Liver (tissue), 9 donors: ENCODE results near the gene ADM2. TPM values are rescaled to one million over a fixed set of nuclear protein-coding genes. Genes with fewer than 3 reads are reported as not detected.

Experiments used
- DNase-seq: peaks from one replicate; pipeline ENCODE4 v3.0.0-alpha.2; 2017; ENCODE audit warnings: low spot score
- H3K27ac ChIP-seq, 2 donors: one replicate each; pipeline ENCODE4 v1.7.0; 2013; ENCODE audit warnings: inconsistent platforms in 2 of 2, low read length in 2 of 2, control low read depth in 1 of 2, low read depth in 1 of 2, mild to moderate bottlenecking in 1 of 2
- H3K27me3 ChIP-seq, 4 donors: one replicate each; pipeline versions ENCODE4 v1.6.1 to v1.7.0; 2013; ENCODE audit warnings: low read length in 3 of 4, inconsistent platforms in 1 of 4, mild to moderate bottlenecking in 1 of 4, moderate library complexity in 1 of 4; ENCODE audit not compliant: control insufficient read depth in 4 of 4, insufficient read depth in 4 of 4
- H3K36me3 ChIP-seq, 4 donors: one replicate each; pipeline versions ENCODE4 v1.6.1 to v1.7.0; 2013; ENCODE audit warnings: low read length in 3 of 4, mild to moderate bottlenecking in 3 of 4, low read depth in 1 of 4, moderate library complexity in 1 of 4; ENCODE audit not compliant: control insufficient read depth in 4 of 4, insufficient read depth in 3 of 4
- H3K4me1 ChIP-seq, 4 donors: one replicate each; pipeline versions ENCODE4 v1.6.1 to v1.7.0; 2013; ENCODE audit warnings: low read length in 3 of 4, mild to moderate bottlenecking in 3 of 4, moderate library complexity in 1 of 4; ENCODE audit not compliant: control insufficient read depth in 4 of 4, insufficient read depth in 4 of 4
- H3K4me3 ChIP-seq, 3 donors: one replicate each; pipeline versions ENCODE4 v1.6.1 to v1.7.0; 2013; ENCODE audit warnings: low read length in 3 of 3, control low read depth in 1 of 3, low read depth in 1 of 3, mild to moderate bottlenecking in 1 of 3
- H3K9ac ChIP-seq, 2 donors: one replicate each; pipeline ENCODE4 v1.7.0; 2013; ENCODE audit warnings: low read length in 2 of 2, mild to moderate bottlenecking in 2 of 2, moderate library complexity in 2 of 2, control low read depth in 1 of 2, low read depth in 1 of 2
- H3K9me3 ChIP-seq, 4 donors: one replicate each; pipeline versions ENCODE4 v1.6.1 to v1.7.0; 2013; ENCODE audit warnings: low read length in 3 of 4; ENCODE audit not compliant: control insufficient read depth in 4 of 4
- EGR1 ChIP-seq, 2 donors: IDR thresholded peaks; 2 replicates each; pipeline ENCODE4 v1.6.1; 2016 to 2018; ENCODE audit warnings: antibody characterized with exemption in 2 of 2, low read depth in 2 of 2
- FOXA1 ChIP-seq: IDR thresholded peaks from 2 replicates; pipeline ENCODE4 v1.6.1; 2016; ENCODE audit warnings: antibody characterized with exemption
- FOXA2 ChIP-seq: IDR thresholded peaks from 2 replicates; pipeline ENCODE4 v1.6.1; 2016; ENCODE audit warnings: antibody characterized with exemption
- GABPA ChIP-seq, 2 donors: IDR thresholded peaks in 1 of 2; conservative IDR thresholded peaks in 1 of 2; 2 replicates each; pipeline ENCODE4 v1.6.1; 2016; ENCODE audit warnings: antibody characterized with exemption in 2 of 2, mild to moderate bottlenecking in 1 of 2, moderate library complexity in 1 of 2
- HNF4A ChIP-seq, 2 donors: conservative IDR thresholded peaks; 2 replicates each; pipeline ENCODE4 v1.6.1; 2016; ENCODE audit warnings: antibody characterized with exemption in 2 of 2, mild to moderate bottlenecking in 2 of 2
- HNF4G ChIP-seq: IDR thresholded peaks from 2 replicates; pipeline ENCODE4 v1.6.1; 2016; ENCODE audit warnings: antibody characterized with exemption
- JUND ChIP-seq, 2 donors: IDR thresholded peaks; 2 replicates each; pipeline ENCODE4 v1.6.1; 2016; ENCODE audit warnings: antibody characterized with exemption in 2 of 2
- NR2F2 ChIP-seq: IDR thresholded peaks from 2 replicates; pipeline ENCODE4 v1.6.1; 2016; ENCODE audit warnings: antibody characterized with exemption
- RXRA ChIP-seq, 2 donors: IDR thresholded peaks; 2 replicates each; pipeline ENCODE4 v1.6.1; 2017 to 2018; ENCODE audit warnings: antibody characterized with exemption in 2 of 2, mild to moderate bottlenecking in 1 of 2
- SP1 ChIP-seq: IDR thresholded peaks from 2 replicates; pipeline ENCODE4 v1.6.1; 2018; ENCODE audit warnings: antibody characterized with exemption, mild to moderate bottlenecking
- TAF1 ChIP-seq: conservative IDR thresholded peaks from 2 replicates; pipeline ENCODE4 v1.6.1; 2016; ENCODE audit warnings: antibody characterized with exemption, mild to moderate bottlenecking
- WGBS: extraction: QIAGEN DNeasy Blood & Tissue Kit; methylation state at CpG from one replicate; pipeline ENCODE4 v1.1.7; 2013; 5-methylcytosine and 5-hydroxymethylcytosine counted together
- polyA plus RNA-seq, 2 donors: library from polyadenylated mRNA; stranded (reverse) in 1 of 2; unstranded in 1 of 2; fragments of 200-250 nt in 1 of 2; fragments of >200 nt in 1 of 2; fragmentation: Nextera tagmentation in 1 of 2; extraction: Ambion mirVana in 1 of 2; gene quantifications; one replicate each; pipeline versions ENCODE4 v1.2.1 to v1.2.3, GENCODE V29; 2013 to 2015
- total RNA-seq, 2 donors: library from RNA; depleted of rRNA; stranded (reverse); fragments of >200 nt; gene quantifications; one replicate each; pipeline ENCODE4 v1.2.3, GENCODE V29; 2014
- TF ChIP-seq, protein P1 (sequence below): fragments of 150-350 bp; IDR thresholded peaks from 2 replicates; pipeline ENCODE4 v1.5.1; 2017; ENCODE audit warnings: improper control_type of control experiment, low read depth, low read length; ENCODE audit not compliant: missing input control
- TF ChIP-seq, protein P2 (sequence below): IDR thresholded peaks from 2 replicates; pipeline ENCODE4 v1.6.1; 2016; ENCODE audit warnings: antibody characterized with exemption
- TF ChIP-seq, protein P3 (sequence below): IDR thresholded peaks from 2 replicates; pipeline ENCODE4 v1.6.1; 2016; ENCODE audit warnings: antibody characterized with exemption, mild to moderate bottlenecking
- TF ChIP-seq, protein P4 (sequence below): IDR thresholded peaks from 2 replicates; pipeline ENCODE4 v1.6.1; 2016; ENCODE audit warnings: antibody characterized with exemption
- TF ChIP-seq, protein P5 (sequence below): IDR thresholded peaks from 2 replicates; pipeline ENCODE4 v1.6.1; 2016; ENCODE audit warnings: antibody characterized with exemption
- donor health status: healthy.
- donor health status: healthy.
- donor health status: healthy.
- donor health status: healthy.
- donor health status: healthy.

The ADM2 gene
- total and polyA plus RNA-seq, 4 donors: 0.79 to 2.8 (median 1.3) TPM

DNA sequence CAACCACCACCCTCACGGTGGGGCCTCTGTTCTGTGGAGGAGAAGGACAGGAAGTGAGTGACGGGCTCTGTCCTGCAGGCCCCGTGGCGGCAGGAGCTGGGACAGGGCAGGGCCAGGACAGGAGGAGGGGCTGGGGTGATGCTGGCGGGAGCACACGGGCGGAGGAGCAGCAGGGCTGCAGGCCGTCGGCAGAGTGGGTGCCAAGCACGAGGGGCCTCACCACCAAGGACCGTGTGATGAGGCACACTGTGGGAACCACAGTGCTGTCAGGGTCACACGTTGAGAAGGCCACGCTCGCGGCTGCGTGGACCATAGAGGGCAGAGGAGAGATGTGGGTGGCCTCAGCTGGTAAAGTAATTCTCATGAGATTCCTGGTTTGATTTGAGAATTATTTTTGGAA is 35.5 kb downstream of the ADM2 start:
- TF ChIP-seq TAF1: no peak
- TF ChIP-seq, protein P1, sequence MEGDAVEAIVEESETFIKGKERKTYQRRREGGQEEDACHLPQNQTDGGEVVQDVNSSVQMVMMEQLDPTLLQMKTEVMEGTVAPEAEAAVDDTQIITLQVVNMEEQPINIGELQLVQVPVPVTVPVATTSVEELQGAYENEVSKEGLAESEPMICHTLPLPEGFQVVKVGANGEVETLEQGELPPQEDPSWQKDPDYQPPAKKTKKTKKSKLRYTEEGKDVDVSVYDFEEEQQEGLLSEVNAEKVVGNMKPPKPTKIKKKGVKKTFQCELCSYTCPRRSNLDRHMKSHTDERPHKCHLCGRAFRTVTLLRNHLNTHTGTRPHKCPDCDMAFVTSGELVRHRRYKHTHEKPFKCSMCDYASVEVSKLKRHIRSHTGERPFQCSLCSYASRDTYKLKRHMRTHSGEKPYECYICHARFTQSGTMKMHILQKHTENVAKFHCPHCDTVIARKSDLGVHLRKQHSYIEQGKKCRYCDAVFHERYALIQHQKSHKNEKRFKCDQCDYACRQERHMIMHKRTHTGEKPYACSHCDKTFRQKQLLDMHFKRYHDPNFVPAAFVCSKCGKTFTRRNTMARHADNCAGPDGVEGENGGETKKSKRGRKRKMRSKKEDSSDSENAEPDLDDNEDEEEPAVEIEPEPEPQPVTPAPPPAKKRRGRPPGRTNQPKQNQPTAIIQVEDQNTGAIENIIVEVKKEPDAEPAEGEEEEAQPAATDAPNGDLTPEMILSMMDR: no peak
- TF ChIP-seq, protein P2, sequence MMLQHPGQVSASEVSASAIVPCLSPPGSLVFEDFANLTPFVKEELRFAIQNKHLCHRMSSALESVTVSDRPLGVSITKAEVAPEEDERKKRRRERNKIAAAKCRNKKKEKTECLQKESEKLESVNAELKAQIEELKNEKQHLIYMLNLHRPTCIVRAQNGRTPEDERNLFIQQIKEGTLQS: no peak
- TF ChIP-seq FOXA1: no peak
- TF ChIP-seq NR2F2: no peak
- no peak for TF ChIP-seq RXRA (IDR thresholded peaks at IDR 0.05)
- TF ChIP-seq EGR1 (IDR thresholded peaks at IDR 0.05; ENCODE audit: low read depth in 2 of 2): no peak
- TF ChIP-seq SP1: no peak
- TF ChIP-seq, protein P3, sequence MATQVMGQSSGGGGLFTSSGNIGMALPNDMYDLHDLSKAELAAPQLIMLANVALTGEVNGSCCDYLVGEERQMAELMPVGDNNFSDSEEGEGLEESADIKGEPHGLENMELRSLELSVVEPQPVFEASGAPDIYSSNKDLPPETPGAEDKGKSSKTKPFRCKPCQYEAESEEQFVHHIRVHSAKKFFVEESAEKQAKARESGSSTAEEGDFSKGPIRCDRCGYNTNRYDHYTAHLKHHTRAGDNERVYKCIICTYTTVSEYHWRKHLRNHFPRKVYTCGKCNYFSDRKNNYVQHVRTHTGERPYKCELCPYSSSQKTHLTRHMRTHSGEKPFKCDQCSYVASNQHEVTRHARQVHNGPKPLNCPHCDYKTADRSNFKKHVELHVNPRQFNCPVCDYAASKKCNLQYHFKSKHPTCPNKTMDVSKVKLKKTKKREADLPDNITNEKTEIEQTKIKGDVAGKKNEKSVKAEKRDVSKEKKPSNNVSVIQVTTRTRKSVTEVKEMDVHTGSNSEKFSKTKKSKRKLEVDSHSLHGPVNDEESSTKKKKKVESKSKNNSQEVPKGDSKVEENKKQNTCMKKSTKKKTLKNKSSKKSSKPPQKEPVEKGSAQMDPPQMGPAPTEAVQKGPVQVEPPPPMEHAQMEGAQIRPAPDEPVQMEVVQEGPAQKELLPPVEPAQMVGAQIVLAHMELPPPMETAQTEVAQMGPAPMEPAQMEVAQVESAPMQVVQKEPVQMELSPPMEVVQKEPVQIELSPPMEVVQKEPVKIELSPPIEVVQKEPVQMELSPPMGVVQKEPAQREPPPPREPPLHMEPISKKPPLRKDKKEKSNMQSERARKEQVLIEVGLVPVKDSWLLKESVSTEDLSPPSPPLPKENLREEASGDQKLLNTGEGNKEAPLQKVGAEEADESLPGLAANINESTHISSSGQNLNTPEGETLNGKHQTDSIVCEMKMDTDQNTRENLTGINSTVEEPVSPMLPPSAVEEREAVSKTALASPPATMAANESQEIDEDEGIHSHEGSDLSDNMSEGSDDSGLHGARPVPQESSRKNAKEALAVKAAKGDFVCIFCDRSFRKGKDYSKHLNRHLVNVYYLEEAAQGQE: no peak
- TF ChIP-seq HNF4A (conservative IDR thresholded peaks at IDR 0.05): no peak
- TF ChIP-seq JUND (IDR thresholded peaks at IDR 0.05): no peak
- H3K9me3 ChIP-seq: no peaks in the 10 kb centered on the region
- DNase-seq: no peak
- H3K27ac ChIP-seq: no peak overlapping the region
- peaks cover 2 to 37% (median 9%) of the 10 kb centered on the region in 4 donors for H3K36me3 ChIP-seq
- no peak overlapping the region for H3K4me3 ChIP-seq
- 88% methylated on average over 16 of the region's 16 CpGs for WGBS
- no peaks in the 10 kb centered on the region for H3K27me3 ChIP-seq
- H3K9ac ChIP-seq: no peak overlapping the region
- no peaks in the 10 kb centered on the region for H3K4me1 ChIP-seq

DNA sequence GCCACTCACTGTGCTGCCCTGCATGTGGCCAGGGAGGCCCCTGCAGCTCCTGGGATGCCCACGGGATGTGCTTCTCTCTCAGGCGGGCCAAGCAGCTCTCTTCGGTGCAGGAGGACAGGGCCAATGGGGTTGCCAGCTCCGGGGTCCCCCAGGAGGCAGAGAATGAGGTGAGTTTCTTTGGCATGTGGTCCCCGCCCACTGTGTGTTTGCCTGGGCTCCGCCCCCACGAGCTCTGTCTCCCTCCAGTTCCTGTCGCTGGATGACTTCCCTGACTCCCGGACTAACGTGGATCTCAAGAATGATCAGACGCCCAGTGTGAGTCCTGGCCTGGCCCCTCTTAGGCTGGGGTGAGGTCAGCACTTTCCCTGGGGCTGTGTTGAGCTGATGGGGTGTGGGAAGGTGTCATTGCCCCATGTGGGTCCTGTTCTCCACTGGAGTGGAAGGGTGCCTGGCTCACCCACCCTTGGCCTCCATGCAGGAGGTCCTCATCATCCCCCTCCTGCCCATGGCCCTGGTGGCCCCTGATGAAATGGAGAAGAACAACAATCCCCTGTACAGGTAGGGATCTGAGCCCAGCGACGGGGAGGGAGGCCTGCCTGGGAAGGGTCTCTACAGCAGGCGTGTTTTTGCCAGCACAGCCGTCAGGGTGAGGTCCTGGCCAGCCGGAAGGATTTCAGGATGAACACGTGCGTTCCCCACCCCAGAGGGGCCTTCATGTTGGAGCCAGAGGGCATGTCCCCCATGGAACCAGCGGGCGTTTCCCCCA is 36.3 kb downstream of the ADM2 start:
- peaks cover 2 to 44% (median 11%) of the 10 kb centered on the region in 4 donors for H3K36me3 ChIP-seq
- H3K27ac ChIP-seq: no peak overlapping the region
- no peaks in the 10 kb centered on the region for H3K9me3 ChIP-seq
- TF ChIP-seq FOXA1 (no peak), FOXA2 (no peak), SP1 (no peak), JUND (IDR thresholded peaks at IDR 0.05) (no peak), TAF1 (no peak), HNF4A (conservative IDR thresholded peaks at IDR 0.05) (no peak), GABPA (IDR thresholded peaks at IDR 0.05 in 1 of 2, conservative IDR thresholded peaks at IDR 0.05 in 1 of 2) (no peak), HNF4G (no peak)
- TF ChIP-seq, protein P4, sequence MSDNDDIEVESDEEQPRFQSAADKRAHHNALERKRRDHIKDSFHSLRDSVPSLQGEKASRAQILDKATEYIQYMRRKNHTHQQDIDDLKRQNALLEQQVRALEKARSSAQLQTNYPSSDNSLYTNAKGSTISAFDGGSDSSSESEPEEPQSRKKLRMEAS: no peak
- TF ChIP-seq, protein P5, sequence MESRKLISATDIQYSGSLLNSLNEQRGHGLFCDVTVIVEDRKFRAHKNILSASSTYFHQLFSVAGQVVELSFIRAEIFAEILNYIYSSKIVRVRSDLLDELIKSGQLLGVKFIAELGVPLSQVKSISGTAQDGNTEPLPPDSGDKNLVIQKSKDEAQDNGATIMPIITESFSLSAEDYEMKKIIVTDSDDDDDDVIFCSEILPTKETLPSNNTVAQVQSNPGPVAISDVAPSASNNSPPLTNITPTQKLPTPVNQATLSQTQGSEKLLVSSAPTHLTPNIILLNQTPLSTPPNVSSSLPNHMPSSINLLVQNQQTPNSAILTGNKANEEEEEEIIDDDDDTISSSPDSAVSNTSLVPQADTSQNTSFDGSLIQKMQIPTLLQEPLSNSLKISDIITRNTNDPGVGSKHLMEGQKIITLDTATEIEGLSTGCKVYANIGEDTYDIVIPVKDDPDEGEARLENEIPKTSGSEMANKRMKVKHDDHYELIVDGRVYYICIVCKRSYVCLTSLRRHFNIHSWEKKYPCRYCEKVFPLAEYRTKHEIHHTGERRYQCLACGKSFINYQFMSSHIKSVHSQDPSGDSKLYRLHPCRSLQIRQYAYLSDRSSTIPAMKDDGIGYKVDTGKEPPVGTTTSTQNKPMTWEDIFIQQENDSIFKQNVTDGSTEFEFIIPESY: no peak
- TF ChIP-seq, protein P3: no peak
- H3K27me3 ChIP-seq: no peaks in the 10 kb centered on the region
- no peaks in the 10 kb centered on the region for H3K4me1 ChIP-seq
- no peak overlapping the region for H3K9ac ChIP-seq
- 92% methylated on average over 20 of the region's 20 CpGs for WGBS
- no peak for DNase-seq
- H3K4me3 ChIP-seq: no peak overlapping the region
